NCI-H524 (cell line): ENCODE results near the gene WDR37.

Experiments
- DNase-seq, 2 experiments: peaks; one replicate each; lab custom pipeline; 2025; lab: John Stamatoyannopoulos, UW

Gene WDR37

GRCh38 chr10:1169981-1170866 lies 114.0 kb downstream of the WDR37 start:
- DNase-seq: no peak

GRCh38 chr10:1170867-1171180 lies 114.6 kb downstream of the WDR37 start:
- no peak for DNase-seq

GRCh38 chr10:1171182-1171581 lies 115.0 kb downstream of the WDR37 start:
- no peak for DNase-seq

GRCh38 chr10:1171586-1171985 lies 115.4 kb downstream of the WDR37 start:
- DNase-seq: no peak

GRCh38 chr10:1172256-1172984 lies 116.2 kb downstream of the WDR37 start:
- no peak for DNase-seq

GRCh38 chr10:1173091-1173490 lies 116.9 kb downstream of the WDR37 start:
- DNase-seq: no peak

GRCh38 chr10:1174022-1174421 lies 117.8 kb downstream of the WDR37 start:
- no peak for DNase-seq

GRCh38 chr10:1175956-1176565 lies 119.9 kb downstream of the WDR37 start:
- no peak for DNase-seq

GRCh38 chr10:1177936-1178335 lies 121.8 kb downstream of the WDR37 start:
- no peak for DNase-seq

- no peak for DNase-seq
Observed at GRCh38 chr10:1178506-1178905, 122.3 kb downstream of the WDR37 start.

- DNase-seq: no peak
Observed at GRCh38 chr10:1179346-1180070, 123.3 kb downstream of the WDR37 start.

GRCh38 chr10:1180071-1180730 lies 124.0 kb downstream of the WDR37 start:
- no peak for DNase-seq

GRCh38 chr10:1180836-1181235 lies 124.7 kb downstream of the WDR37 start:
- DNase-seq: no peak
